Jurkat, Clone E6-1 (cell line): ENCODE results near the gene HAPLN1.

Experiments used
- DNase-seq: peaks from one replicate; pipeline ENCODE4 v3.0.0-alpha.2; 2011; ENCODE audit warnings: low read depth, low spot score
- H3K4me3 ChIP-seq: 2 replicates; pipeline ENCODE4 v1.5.1; 2011; ENCODE audit warnings: mild to moderate bottlenecking, low read length, control low read depth, moderate library complexity

HAPLN1 gene

GRCh38 chr5:83721953-83722901 lies 1.6 kb upstream of the HAPLN1 start:
- no peak for DNase-seq
- no peak overlapping the region for H3K4me3 ChIP-seq

GRCh38 chr5:83718936-83719495 lies 1.6 kb downstream of the HAPLN1 start:
- no peak overlapping the region for H3K4me3 ChIP-seq
- no peak for DNase-seq

GRCh38 chr5:83718195-83718825 lies 2.3 kb downstream of the HAPLN1 start:
- peak; percentile 45 for DNase-seq
- no peak overlapping the region for H3K4me3 ChIP-seq

GRCh38 chr5:83715236-83716065 lies 5.2 kb downstream of the HAPLN1 start:
- H3K4me3 ChIP-seq, result no peak overlapping the region
- DNase-seq, result no peak

- H3K4me3 ChIP-seq, result no peak overlapping the region
- DNase-seq, result no peak
Observed at GRCh38 chr5:83714810-83715209, 5.8 kb downstream of the HAPLN1 start.

GRCh38 chr5:83711982-83712601 lies 8.6 kb downstream of the HAPLN1 start:
- DNase-seq, result peak; percentile 1
- H3K4me3 ChIP-seq, result no peak overlapping the region

- no peak overlapping the region for H3K4me3 ChIP-seq
- DNase-seq, result no peak
Observed at GRCh38 chr5:83709973-83710372, 10.7 kb downstream of the HAPLN1 start.

GRCh38 chr5:83708170-83708569 lies 12.5 kb downstream of the HAPLN1 start:
- no peak overlapping the region for H3K4me3 ChIP-seq
- DNase-seq, result no peak

GRCh38 chr5:83703059-83703458 lies 17.6 kb downstream of the HAPLN1 start:
- DNase-seq, result no peak
- no peak overlapping the region for H3K4me3 ChIP-seq

GRCh38 chr5:83701886-83702285 lies 18.8 kb downstream of the HAPLN1 start:
- no peak for DNase-seq
- H3K4me3 ChIP-seq, result no peak overlapping the region

GRCh38 chr5:83689881-83690280 lies 30.8 kb downstream of the HAPLN1 start:
- DNase-seq, result no peak
- H3K4me3 ChIP-seq, result no peak overlapping the region

GRCh38 chr5:83688281-83688680 lies 32.4 kb downstream of the HAPLN1 start:
- H3K4me3 ChIP-seq, result no peak overlapping the region
- no peak for DNase-seq

- H3K4me3 ChIP-seq, result no peak overlapping the region
- no peak for DNase-seq
Observed at GRCh38 chr5:83687124-83687619, 33.5 kb downstream of the HAPLN1 start.

GRCh38 chr5:83686251-83686650 lies 34.4 kb downstream of the HAPLN1 start:
- DNase-seq, result no peak

GRCh38 chr5:83683836-83684235 lies 36.8 kb downstream of the HAPLN1 start:
- no peak for DNase-seq
- no peak overlapping the region for H3K4me3 ChIP-seq

More at GRCh38 chr5:83686251-83686650, 34.4 kb downstream of the HAPLN1 start:
- no peak overlapping the region for H3K4me3 ChIP-seq

GRCh38 chr5:83672646-83673045 lies 48.0 kb downstream of the HAPLN1 start:
- H3K4me3 ChIP-seq, result no peak overlapping the region
- DNase-seq, result no peak

- DNase-seq, result no peak
Observed at GRCh38 chr5:83672158-83672557, 48.5 kb downstream of the HAPLN1 start.

GRCh38 chr5:83665631-83666030 lies 55.0 kb downstream of the HAPLN1 start:
- no peak overlapping the region for H3K4me3 ChIP-seq
- DNase-seq, result no peak

More at GRCh38 chr5:83672158-83672557, 48.5 kb downstream of the HAPLN1 start:
- H3K4me3 ChIP-seq, result no peak overlapping the region

- peak; percentile 24 for DNase-seq
- no peak overlapping the region for H3K4me3 ChIP-seq
Observed at GRCh38 chr5:83662558-83662957, 58.1 kb downstream of the HAPLN1 start.
